Lower leg skin (tissue), 4 donors: ENCODE data around the gene ZNF385C. TPM values are rescaled to one million over a fixed set of nuclear protein-coding genes. Genes with fewer than 3 reads are reported as not detected.

Experiments used
- DNase-seq, 2 donors: peaks; one replicate each; pipeline ENCODE4 v3.0.0-alpha.2; 2019; ENCODE audit warnings: low spot score in 2 of 2
- H3K4me3 ChIP-seq: fragments of 200-600 bp; sonication (generic); 2 replicates; pipeline ENCODE4 v1.5.1; 2017; ENCODE audit warnings: mild to moderate bottlenecking, low read depth; ENCODE audit not compliant: poor library complexity, severe bottlenecking
- CTCF ChIP-seq, 3 donors: fragments of 450-650 bp; IDR thresholded peaks; one replicate each; pipeline ENCODE4 v1.5.1; 2016; ENCODE audit warnings: antibody characterized with exemption in 3 of 3, mild to moderate bottlenecking in 3 of 3, moderate library complexity in 2 of 3
- POLR2A ChIP-seq, 2 donors: fragments of 450-650 bp; IDR thresholded peaks; one replicate each; pipeline ENCODE4 v1.6.1; 2016 to 2017; ENCODE audit warnings: antibody characterized with exemption in 2 of 2, mild to moderate bottlenecking in 1 of 2, moderate library complexity in 1 of 2
- WGBS, 2 donors: methylation state at CpG; one replicate each; pipeline ENCODE4 v1.1.5; 2018; 5-methylcytosine and 5-hydroxymethylcytosine counted together
- intact Hi-C: fragments of 100-400 bp; cut with DNase I; formaldehyde crosslinking; loops from one replicate; pipeline ENCODE4 v1.15.0; 2023; ENCODE audit warnings: low total_unique reads
- total RNA-seq, 4 donors: library from RNA; depleted of rRNA; stranded (reverse); fragments of >200 nt; gene quantifications; one replicate each; pipeline ENCODE4 v1.1.0, GENCODE V29; 2016

Gene ZNF385C
- total RNA-seq, 4 donors from 2014 or later, result 0.29 to 1.3 TPM; not detected in 2

DNA sequence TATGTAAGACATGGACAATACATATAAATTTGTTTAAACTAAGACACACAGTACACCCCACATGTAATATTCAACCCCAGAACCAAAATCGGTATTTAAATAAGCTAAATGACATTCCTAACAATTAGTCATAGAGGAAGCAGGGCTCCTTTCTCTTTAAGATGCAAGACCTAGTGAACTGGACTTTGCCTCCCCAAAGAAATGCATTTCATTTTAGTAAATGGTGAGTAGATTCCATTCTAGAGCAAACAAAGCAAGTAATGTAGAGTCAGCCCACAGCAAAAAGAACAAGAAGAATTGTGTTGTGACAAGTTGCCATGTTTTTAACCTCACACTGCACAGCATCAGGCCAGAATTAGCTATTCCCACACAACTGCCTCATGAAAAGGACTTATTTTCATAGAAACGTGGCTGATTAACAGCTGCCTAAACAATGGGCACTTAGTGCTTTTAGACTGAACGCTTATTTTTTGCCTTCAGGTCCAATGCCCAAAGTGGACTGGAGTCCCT lies 95.4 kb downstream of the ZNF385C start:
- DNase-seq, result no peak
- no peak for TF ChIP-seq CTCF (IDR thresholded peaks at IDR 0.05)
- no peak for TF ChIP-seq POLR2A (IDR thresholded peaks at IDR 0.05)
- H3K4me3 ChIP-seq, result no peak overlapping the region
- WGBS, 2 donors, result 77 to 88% methylated on average over 3 of the region's 3 CpGs
- intact Hi-C loops, result no loop called here

- no peak for DNase-seq
- WGBS, 2 donors, result 90 to 91% methylated on average over 7 of the region's 7 CpGs
- intact Hi-C loops, result no loop called here
- TF ChIP-seq POLR2A (IDR thresholded peaks at IDR 0.05), result no peak
- no peak for TF ChIP-seq CTCF (IDR thresholded peaks at IDR 0.05)
- H3K4me3 ChIP-seq, result no peak overlapping the region
These were observed 96.0 kb downstream of the ZNF385C start for GRCh38 chr17:42002175-42002791.

DNA sequence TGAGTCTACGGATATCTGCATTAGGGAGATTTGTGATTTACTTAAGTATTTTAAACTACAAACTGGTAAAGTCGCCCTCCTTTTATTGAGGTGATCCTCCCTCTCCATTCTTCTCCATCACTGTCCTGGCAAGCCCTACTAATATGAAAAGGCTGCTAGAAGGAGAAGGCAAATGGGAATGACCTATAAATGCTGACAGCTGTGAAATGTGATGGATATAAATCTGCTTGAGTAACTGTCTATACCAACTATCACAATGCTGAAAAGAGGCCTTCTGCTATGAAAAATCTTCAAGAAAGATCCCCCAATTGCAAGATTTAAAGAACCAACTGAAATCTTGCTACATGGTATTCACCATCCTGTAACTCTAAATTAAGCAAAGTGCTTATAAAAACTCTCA lies 96.5 kb downstream of the ZNF385C start:
- intact Hi-C loops, result no loop called here
- DNase-seq, result no peak
- WGBS, 2 donors, result 93 to 96% methylated on average over 2 of the region's 2 CpGs
- H3K4me3 ChIP-seq, result no peak overlapping the region
- TF ChIP-seq POLR2A (IDR thresholded peaks at IDR 0.05), result no peak
- no peak for TF ChIP-seq CTCF (IDR thresholded peaks at IDR 0.05)

- H3K4me3 ChIP-seq, result no peak overlapping the region
- TF ChIP-seq CTCF (IDR thresholded peaks at IDR 0.05), result no peak
- no peak for TF ChIP-seq POLR2A (IDR thresholded peaks at IDR 0.05)
- no peak for DNase-seq
- intact Hi-C loops, result no loop called here
- 84 to 85% methylated on average over 3 of the region's 3 CpGs for WGBS, 2 donors
These were observed 97.7 kb downstream of the ZNF385C start for GRCh38 chr17:42000413-42001133.

DNA sequence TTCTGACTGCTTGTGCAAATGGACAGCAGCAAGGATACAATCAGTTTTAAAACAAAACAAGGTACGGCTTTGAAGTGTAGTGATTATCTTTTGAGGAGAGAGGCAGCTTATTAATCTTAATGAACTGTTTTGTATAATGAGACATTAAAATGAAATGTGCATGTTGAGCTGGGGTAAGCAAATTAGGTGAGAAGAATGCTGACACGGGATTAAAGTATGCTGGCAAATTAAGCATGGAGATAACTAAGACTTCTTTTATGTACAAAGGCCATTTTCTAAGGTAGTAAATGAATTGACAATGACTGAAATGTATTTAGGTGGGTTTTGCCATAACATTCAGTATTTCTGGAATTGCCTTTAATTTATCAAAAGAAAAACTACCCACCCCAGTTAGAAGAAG lies 99.8 kb downstream of the ZNF385C start:
- no peak for DNase-seq
- H3K4me3 ChIP-seq, result no peak overlapping the region
- intact Hi-C loops, result loop anchor here (5.0 kb wide), 1 partner anchor 819 kb away; no protein-coding TSS in a partner anchor
- WGBS, 2 donors, result 38 to 40% methylated on average over 2 of the region's 2 CpGs
- TF ChIP-seq POLR2A (IDR thresholded peaks at IDR 0.05), result no peak
- TF ChIP-seq CTCF (IDR thresholded peaks at IDR 0.05), result no peak
